ENCODE measurements around the gene CRYBA2. TPM values are rescaled to one million over a fixed set of nuclear protein-coding genes. Genes with fewer than 3 reads are reported as not detected.

The CRYBA2 gene
- total and polyA plus RNA-seq, 9 of the 15 experiments (the other 6 are each of a cell fraction or from before 2014, with no cell fraction given) = 0.11 to 1.8 (median 0.62) TPM; not detected in 5

DNA sequence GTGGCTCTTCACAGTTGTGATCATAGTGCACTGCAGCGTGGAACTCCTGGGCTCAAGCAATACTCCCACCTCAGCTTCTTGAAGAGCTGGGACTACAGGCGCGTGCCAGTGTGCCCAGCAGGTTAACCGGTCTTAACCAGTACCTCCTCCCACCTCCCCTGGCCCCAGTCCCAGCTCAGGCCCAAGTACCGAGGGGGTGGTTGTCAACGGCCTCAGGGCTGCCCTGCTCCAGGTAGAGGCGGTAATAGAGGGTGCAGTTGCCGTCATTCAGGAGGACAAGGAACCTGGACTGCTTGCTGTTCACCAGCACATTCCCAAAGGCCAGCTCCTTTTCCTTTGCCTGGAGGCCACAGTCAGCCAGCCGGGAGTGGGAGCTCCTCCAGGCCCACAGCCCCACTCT lies 28.4 kb upstream of the CRYBA2 start:
- no peak overlapping the region for H3K27ac ChIP-seq (ENCODE audit: extremely low read depth, low read depth, low read length)
- H3K4me2 ChIP-seq (ENCODE audit: insufficient read depth, low read length) = no peak overlapping the region
- H3K4me1 ChIP-seq (replicated peaks in 1 of 2; ENCODE audit: control insufficient read depth in 2 of 2, insufficient read depth in 2 of 2, low read length in 2 of 2) = no peaks in the 10 kb centered on the region
- TF ChIP-seq KLF1 (tag; IDR thresholded peaks at IDR 0.05) (no peak), ZNF316 (IDR thresholded peaks at IDR 0.05) (no peak), ZNF24 (IDR thresholded peaks at IDR 0.05) (no peak), NFXL1 (CRISPR knock-in tag; IDR thresholded peaks at IDR 0.05) (no peak), ZKSCAN8 (CRISPR knock-in tag; IDR thresholded peaks at IDR 0.05) (no peak), CBFB (CRISPR knock-in tag; IDR thresholded peaks at IDR 0.05) (no peak), HCFC1 (IDR thresholded peaks at IDR 0.05; ENCODE audit: low read depth, low read length) (no peak), HNRNPH1 (optimal IDR thresholded peaks at IDR 0.05; ENCODE audit: low read depth, low read length) (no peak), CHD4 (IDR thresholded peaks at IDR 0.05; ENCODE audit: insufficient read depth, insufficient replicate concordance, low read depth, low read length, poor library complexity, severe bottlenecking) (no peak)
- TF ChIP-seq, protein P1, sequence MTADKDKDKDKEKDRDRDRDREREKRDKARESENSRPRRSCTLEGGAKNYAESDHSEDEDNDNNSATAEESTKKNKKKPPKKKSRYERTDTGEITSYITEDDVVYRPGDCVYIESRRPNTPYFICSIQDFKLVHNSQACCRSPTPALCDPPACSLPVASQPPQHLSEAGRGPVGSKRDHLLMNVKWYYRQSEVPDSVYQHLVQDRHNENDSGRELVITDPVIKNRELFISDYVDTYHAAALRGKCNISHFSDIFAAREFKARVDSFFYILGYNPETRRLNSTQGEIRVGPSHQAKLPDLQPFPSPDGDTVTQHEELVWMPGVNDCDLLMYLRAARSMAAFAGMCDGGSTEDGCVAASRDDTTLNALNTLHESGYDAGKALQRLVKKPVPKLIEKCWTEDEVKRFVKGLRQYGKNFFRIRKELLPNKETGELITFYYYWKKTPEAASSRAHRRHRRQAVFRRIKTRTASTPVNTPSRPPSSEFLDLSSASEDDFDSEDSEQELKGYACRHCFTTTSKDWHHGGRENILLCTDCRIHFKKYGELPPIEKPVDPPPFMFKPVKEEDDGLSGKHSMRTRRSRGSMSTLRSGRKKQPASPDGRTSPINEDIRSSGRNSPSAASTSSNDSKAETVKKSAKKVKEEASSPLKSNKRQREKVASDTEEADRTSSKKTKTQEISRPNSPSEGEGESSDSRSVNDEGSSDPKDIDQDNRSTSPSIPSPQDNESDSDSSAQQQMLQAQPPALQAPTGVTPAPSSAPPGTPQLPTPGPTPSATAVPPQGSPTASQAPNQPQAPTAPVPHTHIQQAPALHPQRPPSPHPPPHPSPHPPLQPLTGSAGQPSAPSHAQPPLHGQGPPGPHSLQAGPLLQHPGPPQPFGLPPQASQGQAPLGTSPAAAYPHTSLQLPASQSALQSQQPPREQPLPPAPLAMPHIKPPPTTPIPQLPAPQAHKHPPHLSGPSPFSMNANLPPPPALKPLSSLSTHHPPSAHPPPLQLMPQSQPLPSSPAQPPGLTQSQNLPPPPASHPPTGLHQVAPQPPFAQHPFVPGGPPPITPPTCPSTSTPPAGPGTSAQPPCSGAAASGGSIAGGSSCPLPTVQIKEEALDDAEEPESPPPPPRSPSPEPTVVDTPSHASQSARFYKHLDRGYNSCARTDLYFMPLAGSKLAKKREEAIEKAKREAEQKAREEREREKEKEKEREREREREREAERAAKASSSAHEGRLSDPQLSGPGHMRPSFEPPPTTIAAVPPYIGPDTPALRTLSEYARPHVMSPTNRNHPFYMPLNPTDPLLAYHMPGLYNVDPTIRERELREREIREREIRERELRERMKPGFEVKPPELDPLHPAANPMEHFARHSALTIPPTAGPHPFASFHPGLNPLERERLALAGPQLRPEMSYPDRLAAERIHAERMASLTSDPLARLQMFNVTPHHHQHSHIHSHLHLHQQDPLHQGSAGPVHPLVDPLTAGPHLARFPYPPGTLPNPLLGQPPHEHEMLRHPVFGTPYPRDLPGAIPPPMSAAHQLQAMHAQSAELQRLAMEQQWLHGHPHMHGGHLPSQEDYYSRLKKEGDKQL (CRISPR knock-in tag; IDR thresholded peaks at IDR 0.05; ENCODE audit: borderline replicate concordance) = no peak
- no peaks in the 10 kb centered on the region for H3K9me1 ChIP-seq (ENCODE audit: control insufficient read depth, insufficient read depth, low read length)
- no peak overlapping the region for H3K9ac ChIP-seq (ENCODE audit: insufficient read depth in 1 of 2, low read depth in 2 of 2, low read length in 2 of 2)
- FAIRE-seq = no peak
- intact Hi-C loops (cut with micrococcal nuclease) = no loop called here
- H3K9me3 ChIP-seq (replicated peaks; ENCODE audit: control insufficient read depth, insufficient read depth, low read depth, low read length) = no peaks in the 10 kb centered on the region
- 0 out of 2 replicates have a peak, but pooled peaks cover 4% of the 10 kb centered on the region for H4K20me1 ChIP-seq (replicated peaks; ENCODE audit: control insufficient read depth, insufficient read depth, low read length)
- BruUV-seq (replicated peaks) = no TSS peak
- no peak for DNase-seq (ENCODE audit: extremely low read depth in 1 of 4, low spot score in 3 of 4)
- 0% methylated on average over 6 of the region's 9 CpGs for WGBS (ENCODE audit: insufficient coverage, low coverage, missing lambda C conversion rate)
- H3K36me3 ChIP-seq (ENCODE audit: control insufficient read depth, insufficient read depth, low read length) = no peaks in the 10 kb centered on the region
- H3K79me2 ChIP-seq (ENCODE audit: control insufficient read depth, insufficient read depth, low read length) = no peaks in the 10 kb centered on the region
- in situ Hi-C loops (cut with MboI) = loop anchor here (10.0 kb wide), 1 partner anchor 133 kb away; no protein-coding TSS in a partner anchor
- no peak for ATAC-seq
- H3K4me3 ChIP-seq = no peak overlapping the region
- CTCF ChIA-PET (ENCODE audit: low intra/inter-chr PET ratio) = interaction anchor here (0.7 kb wide), 1 partner anchor 23 kb away, joined by 3 read pairs; no protein-coding TSS in a partner anchor
- H2AFZ ChIP-seq (ENCODE audit: low read depth, low read length) = no peak overlapping the region
- POLR2A ChIA-PET = no interaction called here
- H3K27me3 ChIP-seq (ENCODE audit: control insufficient read depth in 2 of 2, insufficient read depth in 2 of 2, low read length in 2 of 2) = peaks cover 0 to 70% of the 10 kb centered on the region in 2 experiments; a peak in 4 of 5 replicates

Data from K562 (cell line).